Keratinocyte (primary cell): ENCODE results near the gene UPP1. TPM values are rescaled to one million over a fixed set of nuclear protein-coding genes. Genes with fewer than 3 reads are reported as not detected.
A peak's percentile ranks its signal among the peaks of the same experiment; 100 is the strongest.

Experiments used
- DNase-seq: peaks from one replicate; pipeline ENCODE4 v3.0.0-alpha.2; 2011; ENCODE audit warnings: low read depth, missing footprints, low spot score
- FAIRE-seq: peaks from 2 replicates; lab custom pipeline; 2011; peaks lifted over from hg19 to GRCh38; lab: Jason Lieb, UNC
- H2AFZ ChIP-seq: 2 replicates; pipeline ENCODE4 v1.6.0; 2012; ENCODE audit warnings: low read length, control low read depth, inconsistent platforms; ENCODE audit not compliant: control insufficient read depth
- H3K27ac ChIP-seq: 2 replicates; pipeline ENCODE4 v1.5.1; 2011; ENCODE audit warnings: low read length; ENCODE audit not compliant: control insufficient read depth, insufficient read depth
- H3K27me3 ChIP-seq: 3 replicates; pipeline ENCODE4 v1.6.0; 2011; ENCODE audit warnings: low read length; ENCODE audit not compliant: control insufficient read depth, insufficient read depth; ENCODE audit errors: extremely low read depth
- H3K36me3 ChIP-seq, 2 experiments: 2 replicates in 1 of 2; 3 replicates in 1 of 2; pipeline ENCODE4 v1.5.1; 2011; ENCODE audit warnings: low read length in 2 of 2, mild to moderate bottlenecking in 1 of 2; ENCODE audit not compliant: control insufficient read depth in 2 of 2, insufficient read depth in 2 of 2; ENCODE audit errors: extremely low read depth in 1 of 2
- H3K4me1 ChIP-seq: 3 replicates; pipeline ENCODE4 v1.5.1; 2011; ENCODE audit warnings: low read length; ENCODE audit not compliant: control insufficient read depth, insufficient read depth; ENCODE audit errors: extremely low read depth
- H3K4me2 ChIP-seq: 3 replicates; pipeline ENCODE4 v1.6.0; 2011; ENCODE audit warnings: low read depth, low read length; ENCODE audit not compliant: control insufficient read depth, insufficient read depth; ENCODE audit errors: extremely low read depth
- H3K4me3 ChIP-seq, 3 experiments: fragments of 200-600 bp in 1 of 3; sonication (generic) in 1 of 3; 2 replicates in 2 of 3; 3 replicates in 1 of 3; pipeline ENCODE4 v1.5.1; 2011 to 2016; ENCODE audit warnings: low read length in 3 of 3, mild to moderate bottlenecking in 3 of 3, control low read depth in 2 of 3, inconsistent platforms in 1 of 3, low read depth in 1 of 3, mixed read lengths in 1 of 3, mixed run types in 1 of 3, moderate library complexity in 1 of 3; ENCODE audit not compliant: control insufficient read depth in 2 of 3, insufficient read depth in 2 of 3; ENCODE audit errors: extremely low read depth in 1 of 3
- H3K79me2 ChIP-seq: 2 replicates; pipeline ENCODE4 v1.6.0; 2012; ENCODE audit warnings: low read length; ENCODE audit not compliant: control insufficient read depth, insufficient read depth
- H3K9ac ChIP-seq: 3 replicates; pipeline ENCODE4 v1.6.0; 2011; ENCODE audit warnings: low read length; ENCODE audit not compliant: control insufficient read depth, insufficient read depth; ENCODE audit errors: extremely low read depth
- H3K9me1 ChIP-seq: 3 replicates; pipeline ENCODE4 v1.6.0; 2011; ENCODE audit warnings: low read length; ENCODE audit not compliant: control insufficient read depth, insufficient read depth; ENCODE audit errors: extremely low read depth
- H3K9me3 ChIP-seq: 2 replicates; pipeline ENCODE4 v1.5.1; 2012; ENCODE audit warnings: low read depth, low read length; ENCODE audit not compliant: control insufficient read depth
- H4K20me1 ChIP-seq: 3 replicates; pipeline ENCODE4 v1.6.0; 2011; ENCODE audit warnings: low read length; ENCODE audit not compliant: control insufficient read depth, insufficient read depth; ENCODE audit errors: extremely low read depth
- CTCF ChIP-seq, 3 experiments: IDR thresholded peaks in 1 of 3; conservative IDR thresholded peaks in 1 of 3; optimal IDR thresholded peaks in 1 of 3; 2 replicates in 2 of 3; 3 replicates in 1 of 3; pipeline versions ENCODE3 to v1.5.1; 2011; ENCODE audit warnings: low read length in 3 of 3, mild to moderate bottlenecking in 3 of 3, moderate library complexity in 2 of 3, control low read depth in 1 of 3, inconsistent platforms in 1 of 3; ENCODE audit not compliant: insufficient read depth in 2 of 3; ENCODE audit errors: extremely low read depth in 1 of 3
- EZH2 ChIP-seq: IDR thresholded peaks from one replicate; pipeline ENCODE4 v1.6.1; 2012; ENCODE audit warnings: inconsistent platforms, mild to moderate bottlenecking, low read length, moderate library complexity
- dilution Hi-C: fragments of 300-500 bp; cut with MboI; formaldehyde crosslinking; loops from one replicate; pipeline ENCODE4 v1.7.0; 2020; ENCODE audit warnings: low sequenced_read_pairs; ENCODE audit not compliant: extremely low pct_ligation_motif_present
- polyA plus RNA-seq, 5 experiments: library from polyadenylated mRNA; depleted of rRNA in 3 of 5; stranded (reverse) in 3 of 5; stranded (forward) in 1 of 5; unstranded in 1 of 5; fragments of >200 nt; gene quantifications; 1 replicate in 1 of 5; 2 replicates in 3 of 5; 3 replicates in 1 of 5; pipeline versions ENCODE4 v1.2.1 to v1.2.3, GENCODE V29; 2011 to 2012; ENCODE audit warnings: missing spikeins in 2 of 5, low read depth in 1 of 5, low replicate concordance in 1 of 5

The UPP1 gene
- polyA plus RNA-seq, 1 donor (not counting 4 experiments of a cell fraction or from before 2014, with no cell fraction given): 202 TPM

- no peak for DNase-seq
- peaks cover 3% of the 10 kb centered on the region for H3K9me1 ChIP-seq
- peaks cover 15 to 25% of the 10 kb centered on the region in 2 experiments for H3K36me3 ChIP-seq
- H2AFZ ChIP-seq: no peak overlapping the region
- H3K27ac ChIP-seq: peak overlapping the region; percentile 97
- H3K4me2 ChIP-seq: peak overlapping the region; percentile 63
- peak overlapping the region in 1 of 3 experiments; percentile 19 for H3K4me3 ChIP-seq
- no peaks in the 10 kb centered on the region for H3K27me3 ChIP-seq
- FAIRE-seq: peak; percentile 36
- H3K9me3 ChIP-seq: no peaks in the 10 kb centered on the region
- dilution Hi-C loops: no loop called here
- peaks cover 69% of the 10 kb centered on the region for H3K4me1 ChIP-seq
- TF ChIP-seq EZH2: no peak
- no peak for TF ChIP-seq CTCF (optimal IDR thresholded peaks at IDR 0.05 in 1 of 3, IDR thresholded peaks at IDR 0.05 in 1 of 3, conservative IDR thresholded peaks at IDR 0.05 in 1 of 3; ENCODE audit: extremely low read depth in 1 of 3, insufficient read depth in 2 of 3, low read length in 3 of 3)
- peaks cover 31% of the 10 kb centered on the region for H3K79me2 ChIP-seq
- H3K9ac ChIP-seq: peak overlapping the region; percentile 73
- H4K20me1 ChIP-seq: peaks cover 3% of the 10 kb centered on the region
Observed at GRCh38 chr7:48087349-48087748, 1.7 kb upstream of the UPP1 start.

GRCh38 chr7:48088559-48089045 is 463 bp upstream of the UPP1 start:
- H3K9me3 ChIP-seq: no peaks in the 10 kb centered on the region
- peak overlapping the region; percentile 97 for H3K27ac ChIP-seq
- dilution Hi-C loops: no loop called here
- FAIRE-seq (peak; percentile 76), DNase-seq (no peak)
- peak overlapping the region; percentile 78 to 99 (median 92) for H3K4me3 ChIP-seq
- H3K79me2 ChIP-seq: peaks cover 44% of the 10 kb centered on the region
- H3K9me1 ChIP-seq: peaks cover 3% of the 10 kb centered on the region
- H3K4me2 ChIP-seq: peak overlapping the region; percentile 86
- no peak for TF ChIP-seq CTCF (optimal IDR thresholded peaks at IDR 0.05 in 1 of 3, IDR thresholded peaks at IDR 0.05 in 1 of 3, conservative IDR thresholded peaks at IDR 0.05 in 1 of 3; ENCODE audit: extremely low read depth in 1 of 3, insufficient read depth in 2 of 3, low read length in 3 of 3)
- no peak for TF ChIP-seq EZH2
- H2AFZ ChIP-seq: no peak overlapping the region
- peaks cover 20 to 33% of the 10 kb centered on the region in 2 experiments for H3K36me3 ChIP-seq
- H4K20me1 ChIP-seq: peaks cover 3% of the 10 kb centered on the region
- H3K27me3 ChIP-seq: no peaks in the 10 kb centered on the region
- H3K4me1 ChIP-seq: peaks cover 69% of the 10 kb centered on the region
- H3K9ac ChIP-seq: peak overlapping the region; percentile 91
